Heart left ventricle (tissue), 16 donors: ENCODE results near the gene LHFPL2. TPM values are rescaled to one million over a fixed set of nuclear protein-coding genes. Genes with fewer than 3 reads are reported as not detected.

ENCODE experiments used
- ATAC-seq, 4 donors: fragments of 200-7000 bp; cut with Tn5 transposase; one replicate each; pipeline ENCODE4 v1.9.1; 2020 to 2022; ENCODE audit warnings: moderate library complexity in 4 of 4, mild to moderate bottlenecking in 3 of 4, moderate number of reproducible peaks in 1 of 4
- DNase-seq, 5 donors: peaks; one replicate each; pipeline ENCODE4 v3.0.0-alpha.2; 2020
- H3K27ac ChIP-seq, 12 donors: fragments of 200-600 bp; sonication (generic) in 4 of 12; one replicate each; pipeline versions ENCODE4 v1.5.0 to v1.8.0; 2016 to 2022; ENCODE audit warnings: mild to moderate bottlenecking in 2 of 12
- H3K27me3 ChIP-seq, 9 donors: fragments of 200-600 bp; sonication (generic) in 2 of 9; one replicate each; pipeline versions ENCODE4 v1.5.1 to v1.8.0; 2016 to 2022; ENCODE audit warnings: mild to moderate bottlenecking in 3 of 9
- H3K36me3 ChIP-seq, 9 donors: fragments of 200-600 bp; sonication (generic) in 2 of 9; one replicate each; pipeline versions ENCODE4 v1.5.0 to v1.8.0; 2018 to 2022; ENCODE audit warnings: mild to moderate bottlenecking in 2 of 9
- H3K4me1 ChIP-seq, 12 donors: fragments of 200-600 bp; sonication (generic) in 4 of 12; one replicate each; pipeline versions ENCODE4 v1.5.0 to v1.8.0; 2016 to 2022; ENCODE audit warnings: mild to moderate bottlenecking in 3 of 12
- H3K4me3 ChIP-seq, 12 donors: fragments of 200-600 bp; sonication (generic) in 4 of 12; one replicate each; pipeline versions ENCODE4 v1.5.0 to v1.8.0; 2017 to 2022; ENCODE audit warnings: mild to moderate bottlenecking in 9 of 12, moderate library complexity in 4 of 12
- H3K9me3 ChIP-seq, 12 donors: fragments of 200-600 bp; sonication (generic) in 4 of 12; one replicate each; pipeline versions ENCODE4 v1.5.0 to v1.8.0; 2016 to 2022; ENCODE audit warnings: mild to moderate bottlenecking in 1 of 12
- POLR2A ChIP-seq, 2 donors: fragments of 450-650 bp; IDR thresholded peaks; one replicate each; pipeline ENCODE4 v1.6.1; 2017; ENCODE audit warnings: antibody characterized with exemption in 2 of 2, mild to moderate bottlenecking in 2 of 2, moderate library complexity in 2 of 2
- WGBS, 4 donors: extraction: QIAGEN DNeasy Blood & Tissue Kit in 2 of 4; methylation state at CpG; one replicate each; pipeline versions ENCODE4 v1.1.5 to v1.1.7; 2013 to 2018; 5-methylcytosine and 5-hydroxymethylcytosine counted together
- intact Hi-C, 10 donors: fragments of 100-400 bp; cut with DNase I; formaldehyde crosslinking; loops; one replicate each; pipeline versions ENCODE4 v1.11.1 to v1.14.2; 2022
- polyA plus RNA-seq, 2 donors: library from polyadenylated mRNA; stranded (reverse); fragments of 200-250 nt; gene quantifications; one replicate each; pipeline ENCODE4 v1.2.3, GENCODE V29; 2013
- total RNA-seq, 9 donors: library from RNA; depleted of rRNA in 2 of 9; stranded (reverse); fragments of >200 nt in 2 of 9; fragmentation: NEBNext Ultra II Directional in 3 of 9; extraction: Animal tissue kit (Norgen Biotek cat#: 25700) in 3 of 9; gene quantifications; one replicate each; pipeline versions ENCODE4 v1.1.0 to v1.2.4, GENCODE V29; 2016 to 2023
- TF ChIP-seq, protein P1 (sequence below), 12 donors: fragments of 200-600 bp; sonication (generic) in 4 of 12; IDR thresholded peaks; one replicate each; pipeline versions ENCODE4 v1.5.0 to v1.8.0; 2018 to 2022; ENCODE audit warnings: antibody characterized with exemption in 12 of 12, mild to moderate bottlenecking in 5 of 12
- donor health status: ischemic (EF 13 %, LVEDD 7.1; RV severe dilation, severe dysfunction).
- donor health status: healthy with polysubstance abuse.
- donor health status: DM: no; HTN: yes; CAD: no.
- donor health status: DM: no; HTN: no; CAD: no.
- donor health status: ischemic (EF 25% LVEDD 6.9; RV normal size, moderate dysfunction).
- donor health status: ischemic (EF 25% LVEDD 5.7; RV mildly dilated, moderate dysfunction).
- donor health status: healthy.
- donor health status: DM: yes; HTN: yes; CAD: no.
- donor health status: ischemic (EF 35%, LVEDD 5.7; RV mildly dilated, moderate dysfunction).
- donor health status: nonischemic (EF 11% LVEDD 7.7; RV severe dilation, severe dysfunction).
- donor health status: DM: yes; HTN: yes; CAD: no.
- donor health status: PGD.
- donor health status: ischemic (EF 29% LVEDD 5.4; RV normal size, mild dysfunction).
- donor health status: nonischemic (EF 23%, LVEDD 6.1; RV moderate dilation, normal function).

LHFPL2 gene
- total and polyA plus RNA-seq, 11 donors = 1.8 to 35.6 (median 10.1) TPM

DNA sequence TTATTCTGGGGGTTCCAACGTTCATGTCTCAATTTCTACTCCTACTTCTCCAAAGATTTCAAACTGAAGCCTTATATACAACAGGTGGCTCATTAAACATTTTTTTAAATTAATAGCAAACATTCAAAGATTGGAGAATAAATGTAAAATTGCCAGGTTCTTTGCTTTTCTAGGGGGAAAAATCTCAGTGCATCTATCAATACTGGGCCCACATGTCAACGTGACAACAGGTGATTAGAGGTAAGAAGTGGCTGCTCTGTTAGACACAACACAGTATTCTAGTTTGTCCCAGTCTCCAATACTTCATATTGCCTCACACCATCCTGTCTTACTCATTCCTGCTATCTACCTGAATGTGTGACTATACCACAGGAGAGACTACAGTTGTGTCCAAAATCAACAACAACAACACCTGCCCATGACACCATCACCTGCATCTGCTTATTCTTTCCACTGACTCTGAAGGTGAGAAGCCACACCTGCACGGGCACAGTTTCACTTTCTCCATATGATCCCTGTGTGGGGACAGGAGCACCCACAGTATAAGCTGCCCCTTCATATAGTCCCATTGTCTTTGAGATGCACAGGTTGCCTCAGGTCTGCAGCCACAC is 110.2 kb downstream of the LHFPL2 start:
- intact Hi-C loops = loop anchor here (5.0 to 10.0 kb wide), 10 partner anchors 71 to 434 kb away; partner anchors contain the start of gene LHFPL2 (in 1 of the 10)
- 86 to 93% (median 88%) methylated on average over 3 of the region's 3 CpGs for WGBS, 4 donors
- Histone ChIP-seq H3K4me3 (no peak overlapping the region), H3K27ac (no peak overlapping the region), H3K36me3 (no peaks in the 10 kb centered on the region), H3K9me3 (no peaks in the 10 kb centered on the region), H3K27me3 (no peaks in the 10 kb centered on the region), H3K4me1 (peaks cover 0 to 72% (median 20%) of the 10 kb centered on the region in 12 donors)
- no peak for TF ChIP-seq POLR2A (IDR thresholded peaks at IDR 0.05)
- TF ChIP-seq, protein P1, sequence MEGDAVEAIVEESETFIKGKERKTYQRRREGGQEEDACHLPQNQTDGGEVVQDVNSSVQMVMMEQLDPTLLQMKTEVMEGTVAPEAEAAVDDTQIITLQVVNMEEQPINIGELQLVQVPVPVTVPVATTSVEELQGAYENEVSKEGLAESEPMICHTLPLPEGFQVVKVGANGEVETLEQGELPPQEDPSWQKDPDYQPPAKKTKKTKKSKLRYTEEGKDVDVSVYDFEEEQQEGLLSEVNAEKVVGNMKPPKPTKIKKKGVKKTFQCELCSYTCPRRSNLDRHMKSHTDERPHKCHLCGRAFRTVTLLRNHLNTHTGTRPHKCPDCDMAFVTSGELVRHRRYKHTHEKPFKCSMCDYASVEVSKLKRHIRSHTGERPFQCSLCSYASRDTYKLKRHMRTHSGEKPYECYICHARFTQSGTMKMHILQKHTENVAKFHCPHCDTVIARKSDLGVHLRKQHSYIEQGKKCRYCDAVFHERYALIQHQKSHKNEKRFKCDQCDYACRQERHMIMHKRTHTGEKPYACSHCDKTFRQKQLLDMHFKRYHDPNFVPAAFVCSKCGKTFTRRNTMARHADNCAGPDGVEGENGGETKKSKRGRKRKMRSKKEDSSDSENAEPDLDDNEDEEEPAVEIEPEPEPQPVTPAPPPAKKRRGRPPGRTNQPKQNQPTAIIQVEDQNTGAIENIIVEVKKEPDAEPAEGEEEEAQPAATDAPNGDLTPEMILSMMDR (IDR thresholded peaks at IDR 0.05) = no peak
- DNase-seq = no peak
- no peak for ATAC-seq

DNA sequence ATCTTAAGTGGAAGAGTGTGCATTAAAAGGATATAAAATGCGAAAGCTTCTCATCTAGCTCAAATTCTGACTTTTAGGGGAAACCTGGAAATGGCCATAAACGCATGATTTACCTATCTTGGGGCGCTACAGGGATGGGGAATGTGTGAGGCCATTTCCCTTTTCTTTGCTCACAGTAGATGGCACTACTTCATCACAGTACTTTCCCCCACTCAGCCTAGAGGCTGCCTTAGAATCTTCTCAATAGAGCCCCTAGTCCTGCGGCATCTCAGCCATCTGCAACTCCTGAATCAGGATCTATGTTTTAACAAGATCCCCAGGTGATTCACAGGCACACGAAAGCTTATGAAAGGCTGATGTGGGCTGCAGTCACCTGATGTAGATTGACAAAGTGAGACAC is 110.8 kb downstream of the LHFPL2 start:
- TF ChIP-seq, protein P1 (IDR thresholded peaks at IDR 0.05) = peak in 11 of 12 donors; percentile 30 to 71 (median 62)
- no peak for TF ChIP-seq POLR2A (IDR thresholded peaks at IDR 0.05)
- ATAC-seq (peak; percentile 57 to 81 (median 68)), DNase-seq (no peak)
- no peaks in the 10 kb centered on the region for H3K27me3 ChIP-seq
- H3K36me3 ChIP-seq = no peaks in the 10 kb centered on the region
- H3K4me1 ChIP-seq = peaks cover 0 to 72% (median 20%) of the 10 kb centered on the region in 12 donors
- intact Hi-C loops = loop anchor here (2.0 to 10.0 kb wide), 11 partner anchors 71 to 434 kb away; partner anchors contain the start of gene LHFPL2 (in 1 of the 10)
- WGBS, 4 donors = 44 to 58% (median 50%) methylated on average over 5 of the region's 5 CpGs
- no peaks in the 10 kb centered on the region for H3K9me3 ChIP-seq
- no peak overlapping the region for H3K4me3 ChIP-seq
- peak overlapping the region in 1 of 12 donors; percentile 6 for H3K27ac ChIP-seq

DNA sequence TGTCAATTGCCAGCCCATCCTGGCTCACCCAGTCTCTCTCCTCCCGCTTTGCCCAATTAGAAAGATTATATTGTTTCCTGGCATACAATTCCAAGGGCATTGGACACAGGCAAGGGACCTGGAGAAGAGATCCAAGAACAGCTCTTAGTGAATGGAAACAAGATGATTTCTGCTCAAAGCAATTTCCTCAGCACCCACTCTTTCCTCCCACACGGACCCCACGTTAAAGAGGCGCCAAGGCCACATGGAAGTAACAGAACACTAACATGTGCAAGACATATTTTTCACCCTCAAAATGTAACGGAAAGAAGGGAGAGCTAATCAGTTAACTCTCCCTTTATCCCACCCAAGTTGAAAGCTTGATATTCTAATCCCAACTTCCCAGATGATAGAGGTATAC is 111.2 kb downstream of the LHFPL2 start:
- H3K36me3 ChIP-seq = no peaks in the 10 kb centered on the region
- WGBS, 4 donors = 66 to 79% (median 69%) methylated on average over 5 of the region's 5 CpGs
- TF ChIP-seq POLR2A (IDR thresholded peaks at IDR 0.05) = no peak
- TF ChIP-seq, protein P1 (IDR thresholded peaks at IDR 0.05) = no peak
- H3K4me3 ChIP-seq = no peak overlapping the region
- H3K4me1 ChIP-seq = peaks cover 0 to 70% (median 20%) of the 10 kb centered on the region in 12 donors
- no peak for DNase-seq
- ATAC-seq = no peak
- intact Hi-C loops = loop anchor here (2.0 to 10.0 kb wide), 11 partner anchors 70 to 435 kb away; partner anchors contain the start of gene LHFPL2 (in 1 of the 10)
- H3K27ac ChIP-seq = peak overlapping the region in 1 of 12 donors; percentile 6
- H3K27me3 ChIP-seq = no peaks in the 10 kb centered on the region
- no peaks in the 10 kb centered on the region for H3K9me3 ChIP-seq

DNA sequence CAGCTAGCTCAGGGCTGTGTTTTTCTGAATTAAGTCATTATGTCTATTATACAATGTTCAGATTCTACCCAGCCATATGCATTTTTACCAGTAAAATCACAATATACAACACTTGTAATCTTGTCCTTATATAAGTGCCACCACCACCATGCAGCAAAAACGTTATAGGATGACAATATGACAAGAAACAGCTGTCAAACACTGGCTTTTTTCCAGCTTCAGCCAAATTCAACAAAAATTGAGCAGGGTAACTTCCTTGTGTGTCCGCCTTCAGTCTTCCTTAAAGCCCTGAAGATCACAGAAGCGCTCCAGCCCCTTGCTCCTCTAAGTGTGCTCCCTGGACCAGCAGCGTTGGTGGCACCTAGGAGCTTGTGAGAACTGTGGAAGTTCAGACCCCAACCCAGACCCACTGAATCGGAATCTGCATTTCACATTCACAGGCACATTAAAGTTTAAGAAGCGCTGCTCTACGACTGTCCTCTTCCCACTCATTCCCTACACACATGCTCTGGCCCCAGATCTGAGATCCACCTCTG is 111.8 kb downstream of the LHFPL2 start:
- H3K9me3 ChIP-seq = no peaks in the 10 kb centered on the region
- intact Hi-C loops = loop anchor here (2.0 to 10.0 kb wide), 11 partner anchors 69 to 436 kb away; partner anchors contain the start of gene LHFPL2 (in 1 of the 10)
- DNase-seq = no peak
- H3K4me1 ChIP-seq = peaks cover 0 to 63% (median 18%) of the 10 kb centered on the region in 12 donors
- 82 to 84% (median 83%) methylated on average over 7 of the region's 7 CpGs for WGBS, 4 donors
- no peaks in the 10 kb centered on the region for H3K27me3 ChIP-seq
- no peak overlapping the region for H3K4me3 ChIP-seq
- H3K27ac ChIP-seq = peak overlapping the region in 2 of 12 donors; percentile 6 to 8
- no peaks in the 10 kb centered on the region for H3K36me3 ChIP-seq
- TF ChIP-seq, protein P1 (IDR thresholded peaks at IDR 0.05) = no peak
- no peak for TF ChIP-seq POLR2A (IDR thresholded peaks at IDR 0.05)
- no peak for ATAC-seq
